Esophagus squamous epithelium (tissue), 4 donors: ENCODE results near the gene BPTF.

Source experiments
- POLR2A ChIP-seq, 4 donors: fragments of 450-650 bp; IDR thresholded peaks; one replicate each; pipeline ENCODE4 v1.6.1; 2017; ENCODE audit warnings: antibody characterized with exemption in 4 of 4, mild to moderate bottlenecking in 4 of 4, moderate library complexity in 3 of 4
- TF ChIP-seq, protein P1 (sequence below), 6 experiments: fragments of 450-650 bp in 4 of 6; fragments of 200-600 bp in 2 of 6; sonication (generic) in 2 of 6; IDR thresholded peaks; one replicate each; pipeline ENCODE4 v1.5.1; 2016 to 2019; ENCODE audit warnings: antibody characterized with exemption in 6 of 6, mild to moderate bottlenecking in 4 of 6, moderate library complexity in 4 of 6

DNA sequence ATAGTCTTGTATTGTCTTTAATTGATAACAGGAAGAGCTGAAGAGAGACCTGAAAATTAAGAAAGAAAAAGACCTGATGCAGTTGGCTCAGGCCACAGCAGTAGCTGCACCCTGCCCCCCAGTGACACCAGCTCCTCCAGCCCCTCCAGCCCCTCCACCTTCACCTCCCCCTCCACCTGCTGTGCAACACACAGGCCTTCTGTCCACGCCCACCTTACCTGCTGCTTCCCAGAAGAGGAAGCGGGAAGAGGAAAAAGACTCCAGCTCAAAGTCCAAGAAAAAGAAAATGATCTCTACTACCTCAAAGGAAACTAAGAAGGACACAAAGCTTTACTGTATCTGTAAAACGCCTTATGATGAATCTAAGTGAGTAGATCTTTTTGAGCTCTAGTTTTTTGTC lies 134.2 kb downstream of the BPTF start:
- no peak for TF ChIP-seq POLR2A (IDR thresholded peaks at IDR 0.05)
- TF ChIP-seq, protein P1, sequence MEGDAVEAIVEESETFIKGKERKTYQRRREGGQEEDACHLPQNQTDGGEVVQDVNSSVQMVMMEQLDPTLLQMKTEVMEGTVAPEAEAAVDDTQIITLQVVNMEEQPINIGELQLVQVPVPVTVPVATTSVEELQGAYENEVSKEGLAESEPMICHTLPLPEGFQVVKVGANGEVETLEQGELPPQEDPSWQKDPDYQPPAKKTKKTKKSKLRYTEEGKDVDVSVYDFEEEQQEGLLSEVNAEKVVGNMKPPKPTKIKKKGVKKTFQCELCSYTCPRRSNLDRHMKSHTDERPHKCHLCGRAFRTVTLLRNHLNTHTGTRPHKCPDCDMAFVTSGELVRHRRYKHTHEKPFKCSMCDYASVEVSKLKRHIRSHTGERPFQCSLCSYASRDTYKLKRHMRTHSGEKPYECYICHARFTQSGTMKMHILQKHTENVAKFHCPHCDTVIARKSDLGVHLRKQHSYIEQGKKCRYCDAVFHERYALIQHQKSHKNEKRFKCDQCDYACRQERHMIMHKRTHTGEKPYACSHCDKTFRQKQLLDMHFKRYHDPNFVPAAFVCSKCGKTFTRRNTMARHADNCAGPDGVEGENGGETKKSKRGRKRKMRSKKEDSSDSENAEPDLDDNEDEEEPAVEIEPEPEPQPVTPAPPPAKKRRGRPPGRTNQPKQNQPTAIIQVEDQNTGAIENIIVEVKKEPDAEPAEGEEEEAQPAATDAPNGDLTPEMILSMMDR (IDR thresholded peaks at IDR 0.05): no peak
